WTC11 (cell line): Measurements from ENCODE around the gene CFAP92. TPM values are rescaled to one million over a fixed set of nuclear protein-coding genes. Genes with fewer than 3 reads are reported as not detected.

Experiments
- ATAC-seq: fragments of 200-7000 bp; cut with Tn5 transposase; 2 replicates; pipeline ENCODE4 v1.10.0; 2021; ENCODE audit warnings: mild to moderate bottlenecking, moderate library complexity
- CTCF ChIA-PET: fragments of 300-600 bp; sonication (Branson Sonifier 250); formaldehyde crosslinking; loops from one replicate; lab custom pipeline; 2021; ENCODE audit warnings: antibody characterized with exemption; lab: Charles Lee
- POLR2A ChIA-PET: fragments of 350-600 bp; sonication (Branson Sonifier 250); formaldehyde crosslinking; loops from one replicate; lab custom pipeline; 2021; ENCODE audit warnings: antibody characterized with exemption; lab: Charles Lee
- DNase-seq: peaks from one replicate; pipeline ENCODE4 v3.0.0; 2021; ENCODE audit warnings: low spot score
- H3K27ac Mint-ChIP-seq: 2 replicates; pipeline ENCODE4 v1.8.0; 2021; ENCODE audit warnings: mixed read lengths
- H3K27me3 Mint-ChIP-seq: 2 replicates; pipeline ENCODE4 v1.8.0; 2021; ENCODE audit warnings: low read depth, mild to moderate bottlenecking, moderate library complexity, mixed read lengths
- H3K36me3 Mint-ChIP-seq: 2 replicates; pipeline ENCODE4 v1.8.0; 2021; ENCODE audit warnings: mixed read lengths
- H3K4me1 Mint-ChIP-seq: 2 replicates; pipeline ENCODE4 v1.8.0; 2022; ENCODE audit warnings: mixed read lengths
- H3K4me3 Mint-ChIP-seq: 2 replicates; pipeline ENCODE4 v1.8.0; 2021; ENCODE audit warnings: mild to moderate bottlenecking, moderate library complexity, mixed read lengths
- H3K9me3 Mint-ChIP-seq: 2 replicates; pipeline ENCODE4 v1.8.0; 2021; ENCODE audit warnings: mixed read lengths
- E2F1 ChIP-seq: sonication (generic); formaldehyde crosslinking; IDR thresholded peaks from 2 replicates; pipeline ENCODE4 v1.8.0; 2022; ENCODE audit warnings: mild to moderate bottlenecking, missing genetic modification reagents
- EMX1 ChIP-seq: fragments of 250-450 bp; sonication (Bioruptor Pico); IDR thresholded peaks from 2 replicates; pipeline ENCODE4 v1.8.0; 2021; ENCODE audit warnings: mild to moderate bottlenecking
- GABPB1 ChIP-seq: sonication (generic); formaldehyde crosslinking; IDR thresholded peaks from 2 replicates; pipeline ENCODE4 v1.8.1; 2023; ENCODE audit warnings: mild to moderate bottlenecking, missing genetic modification reagents
- HMGXB4 ChIP-seq: sonication (generic); formaldehyde crosslinking; IDR thresholded peaks from 2 replicates; pipeline ENCODE4 v1.8.1; 2023; ENCODE audit warnings: mild to moderate bottlenecking, moderate library complexity, missing genetic modification reagents
- KAT7 ChIP-seq: sonication (generic); formaldehyde crosslinking; IDR thresholded peaks from 2 replicates; pipeline ENCODE4 v1.8.1; 2023; ENCODE audit warnings: missing genetic modification reagents, mild to moderate bottlenecking, borderline replicate concordance
- NR2C2 ChIP-seq: sonication (generic); formaldehyde crosslinking; IDR thresholded peaks from 2 replicates; pipeline ENCODE4 v1.8.0; 2022; ENCODE audit warnings: mild to moderate bottlenecking, missing genetic modification reagents
- NR3C1 ChIP-seq: sonication (generic); formaldehyde crosslinking; conservative IDR thresholded peaks from 2 replicates; pipeline ENCODE4 v1.8.1; 2023; ENCODE audit warnings: low read depth, mild to moderate bottlenecking, missing genetic modification reagents
- PREB ChIP-seq: sonication (generic); formaldehyde crosslinking; IDR thresholded peaks from 2 replicates; pipeline ENCODE4 v1.8.1; 2022; ENCODE audit warnings: mild to moderate bottlenecking, missing genetic modification reagents, moderate library complexity, borderline replicate concordance
- SP1 ChIP-seq: sonication (generic); formaldehyde crosslinking; conservative IDR thresholded peaks from 2 replicates; pipeline ENCODE4 v1.8.1; 2022; ENCODE audit warnings: missing genetic modification reagents
- TEAD4 ChIP-seq: sonication (generic); formaldehyde crosslinking; IDR thresholded peaks from 2 replicates; pipeline ENCODE4 v1.8.0; 2022; ENCODE audit warnings: mild to moderate bottlenecking, missing genetic modification reagents
- TP53 ChIP-seq: sonication (generic); formaldehyde crosslinking; IDR thresholded peaks from 2 replicates; pipeline ENCODE4 v1.8.1; 2023; ENCODE audit warnings: mild to moderate bottlenecking, missing genetic modification reagents
- ZNF532 ChIP-seq: fragments of 250-450 bp; sonication (Bioruptor Pico); IDR thresholded peaks from 2 replicates; pipeline ENCODE4 v1.9.0; 2021; ENCODE audit warnings: mild to moderate bottlenecking, borderline replicate concordance
- total RNA-seq: library from RNA; stranded (reverse); gene quantifications from 3 replicates; pipeline ENCODE4 v1.2.3, GENCODE V29; 2021
- TF ChIP-seq, protein P1 (sequence below): sonication (generic); formaldehyde crosslinking; IDR thresholded peaks from 2 replicates; pipeline ENCODE4 v1.8.0; 2022; ENCODE audit warnings: mild to moderate bottlenecking, missing genetic modification reagents

Gene CFAP92
- total RNA-seq, 1 experiment from 2014 or later: 2.9 TPM

DNA sequence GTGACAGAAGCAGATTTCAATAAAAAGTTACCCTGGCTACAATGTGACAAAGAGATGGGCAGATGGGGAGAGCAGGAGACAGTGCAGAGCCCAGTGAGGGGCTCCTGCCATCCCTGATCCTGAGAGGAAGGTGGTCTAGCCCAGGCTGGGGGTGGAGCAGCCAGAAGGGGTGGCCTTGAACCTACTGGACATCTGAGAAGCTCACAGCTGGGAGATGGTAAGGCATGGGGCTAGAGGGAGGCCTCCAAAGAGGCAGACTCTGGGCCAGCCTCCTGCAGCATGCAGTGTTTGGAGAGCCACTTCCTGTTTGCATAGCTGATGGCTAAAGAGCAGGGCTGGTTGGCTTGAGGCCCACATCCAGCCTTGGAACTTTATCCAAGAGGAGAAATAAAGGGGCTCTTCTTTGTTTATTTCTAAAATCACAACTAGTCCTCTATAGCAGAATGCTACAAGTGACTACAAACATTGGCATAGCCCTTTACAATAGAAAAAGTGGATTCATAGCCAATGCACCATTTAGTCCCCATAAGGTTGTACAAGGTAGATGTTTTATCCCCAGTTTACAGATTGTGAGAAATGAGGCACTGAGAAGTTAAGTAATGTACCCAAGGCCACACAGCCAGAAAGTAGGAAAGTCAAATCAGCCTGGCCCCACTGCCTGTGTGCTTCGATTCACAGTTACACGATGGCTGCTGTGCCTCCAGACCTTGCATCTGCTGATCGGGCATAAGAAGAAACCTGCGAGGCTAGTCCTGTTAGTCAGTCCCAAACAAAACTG lies 11.8 kb upstream of the CFAP92 start:
- Mint-ChIP-seq H3K4me1 (peaks cover 8% of the 10 kb centered on the region), H3K4me3 (no peak overlapping the region), H3K27me3 (peaks cover 76% of the 10 kb centered on the region), H3K9me3 (no peaks in the 10 kb centered on the region), H3K27ac (no peak overlapping the region), H3K36me3 (no peaks in the 10 kb centered on the region)
- TF ChIP-seq GABPB1 (CRISPR knock-in tag): 0 out of 2 replicates have a peak, but pooled peaks have one; percentile 23
- TF ChIP-seq PREB (CRISPR knock-in tag): no peak
- ATAC-seq: no peak
- DNase-seq: no peak
- ChIA-PET CTCF (interaction anchor here (1.0 kb wide), 1 partner anchor 11 kb away, joined by 3 read pairs; no protein-coding TSS in a partner anchor), POLR2A (no interaction called here)

DNA sequence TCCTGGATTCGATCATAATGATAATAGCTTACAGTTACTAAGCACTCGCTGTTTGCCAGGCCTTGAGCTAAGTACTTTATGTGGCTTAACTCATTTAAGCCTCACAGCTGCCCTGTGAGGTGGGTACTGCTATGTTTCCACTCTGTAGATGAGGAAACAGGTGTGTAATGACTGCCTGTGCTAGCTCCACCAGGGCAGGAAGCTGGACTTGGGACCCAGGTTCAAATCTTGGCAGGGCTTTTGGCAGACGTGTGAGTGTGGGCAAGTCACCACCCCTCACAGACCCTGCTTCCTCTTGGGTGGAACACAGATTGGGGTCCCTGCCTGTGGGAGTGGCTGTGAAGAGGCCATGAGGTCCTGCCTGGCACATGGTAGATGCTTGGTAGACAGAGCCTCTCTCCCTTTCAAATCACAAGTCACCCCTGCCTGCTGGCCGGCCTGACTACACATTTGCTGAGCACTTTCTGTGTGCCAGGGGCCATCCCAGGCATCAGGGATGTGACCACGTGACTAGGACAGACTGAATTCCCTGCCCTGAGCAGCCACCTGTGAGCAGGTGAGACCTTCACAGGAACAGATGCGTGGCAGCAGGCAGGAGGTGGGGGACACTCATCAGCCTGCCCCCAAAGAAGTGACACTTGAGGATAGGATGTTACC lies 10.9 kb upstream of the CFAP92 start:
- no peaks in the 10 kb centered on the region for H3K36me3 Mint-ChIP-seq
- CTCF ChIA-PET: interaction anchor here (1.1 to 1.3 kb wide), 4 partner anchors 12 to 49 kb away, joined by 3 to 8 read pairs (median 4); no protein-coding TSS in a partner anchor
- ATAC-seq: no peak
- peaks cover 86% of the 10 kb centered on the region for H3K27me3 Mint-ChIP-seq
- H3K4me3 Mint-ChIP-seq: no peak overlapping the region
- POLR2A ChIA-PET: no interaction called here
- TF ChIP-seq HMGXB4 (CRISPR knock-in tag): no peak
- no peak overlapping the region for H3K27ac Mint-ChIP-seq
- no peak for DNase-seq
- H3K9me3 Mint-ChIP-seq: no peaks in the 10 kb centered on the region
- H3K4me1 Mint-ChIP-seq: peaks cover 17% of the 10 kb centered on the region

DNA sequence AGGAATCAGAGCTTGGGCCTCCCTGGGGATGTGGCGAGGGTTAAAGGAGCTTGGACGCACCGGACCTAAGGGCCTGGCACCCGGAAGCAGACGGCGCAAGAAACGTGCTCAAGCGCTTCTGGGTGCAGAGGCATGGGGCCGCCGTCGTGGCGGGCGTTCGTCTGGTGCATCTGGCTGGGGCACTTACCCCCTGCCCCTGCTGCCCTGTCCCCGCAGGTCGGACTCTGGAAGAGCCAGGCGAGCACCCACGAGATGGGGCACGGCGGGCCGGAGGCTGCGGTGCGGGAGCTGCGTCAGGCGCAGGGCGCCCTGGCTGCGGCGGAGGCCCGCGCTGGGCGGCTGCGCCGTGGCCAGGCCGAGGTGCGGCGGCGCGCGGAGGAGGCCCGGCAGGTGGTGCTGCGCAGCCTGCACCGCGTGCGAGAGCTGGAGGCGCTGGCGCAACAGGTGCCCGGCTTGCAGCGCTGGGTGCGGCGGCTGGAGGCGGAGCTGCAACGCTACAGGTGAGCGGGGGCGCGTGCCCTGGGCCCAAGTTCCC lies 9.8 kb upstream of the CFAP92 start:
- peak; percentile 12 for ATAC-seq
- peak; percentile 54 for DNase-seq
- Mint-ChIP-seq H3K4me3 (peak overlapping the region; percentile 54), H3K27ac (no peak overlapping the region), H3K36me3 (no peaks in the 10 kb centered on the region), H3K4me1 (peaks cover 23% of the 10 kb centered on the region), H3K9me3 (no peaks in the 10 kb centered on the region), H3K27me3 (peaks cover 97% of the 10 kb centered on the region)
- ChIA-PET CTCF (interaction anchor here (0.9 to 1.4 kb wide), 8 partner anchors 10 to 243 kb away, joined by 3 to 8 read pairs (median 4); partner anchors contain the start of gene CFAP92), POLR2A (interaction anchor here (1.0 kb wide), 1 partner anchor 9 kb away, joined by 3 read pairs; the partner anchor contains the start of gene CFAP92)
- TF ChIP-seq KAT7: 0 out of 2 replicates have a peak, but pooled peaks have one; percentile 38
- no peak for TF ChIP-seq E2F1 (CRISPR knock-in tag)
- 0 out of 2 replicates have a peak, but pooled peaks have one; percentile 33 for TF ChIP-seq SP1 (CRISPR knock-in tag)
- TF ChIP-seq TP53 (CRISPR knock-in tag): peak; percentile 63; the same call in 1 of the 2 replicates
- TF ChIP-seq NR3C1 (CRISPR knock-in tag): no peak
- TF ChIP-seq GABPB1 (CRISPR knock-in tag): peak; percentile 94

- H3K4me1 Mint-ChIP-seq: peaks cover 26% of the 10 kb centered on the region
- peak overlapping the region; percentile 57 for H3K4me3 Mint-ChIP-seq
- no peaks in the 10 kb centered on the region for H3K9me3 Mint-ChIP-seq
- H3K27me3 Mint-ChIP-seq: peaks cover 99% of the 10 kb centered on the region
- H3K36me3 Mint-ChIP-seq: no peaks in the 10 kb centered on the region
- DNase-seq (no peak), ATAC-seq (no peak)
- POLR2A ChIA-PET: interaction anchor here (0.6 to 1.0 kb wide), 2 partner anchors 9 to 75 kb away, joined by 3 to 9 read pairs; partner anchors contain the start of gene CFAP92
- CTCF ChIA-PET: interaction anchor here (0.9 to 1.4 kb wide), 6 partner anchors 9 to 243 kb away, joined by 3 to 8 read pairs (median 4); partner anchors contain the start of gene CFAP92
- H3K27ac Mint-ChIP-seq: no peak overlapping the region
- TF ChIP-seq NR2C2 (no peak), EMX1 (no peak), TEAD4 (CRISPR knock-in tag) (no peak), ZNF532 (CRISPR knock-in tag) (no peak)
- TF ChIP-seq, protein P1, sequence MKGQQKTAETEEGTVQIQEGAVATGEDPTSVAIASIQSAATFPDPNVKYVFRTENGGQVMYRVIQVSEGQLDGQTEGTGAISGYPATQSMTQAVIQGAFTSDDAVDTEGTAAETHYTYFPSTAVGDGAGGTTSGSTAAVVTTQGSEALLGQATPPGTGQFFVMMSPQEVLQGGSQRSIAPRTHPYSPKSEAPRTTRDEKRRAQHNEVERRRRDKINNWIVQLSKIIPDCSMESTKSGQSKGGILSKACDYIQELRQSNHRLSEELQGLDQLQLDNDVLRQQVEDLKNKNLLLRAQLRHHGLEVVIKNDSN: no peak
Observed at GRCh38 chr3:129002573-129003569, 9.0 kb upstream of the CFAP92 start.
